Mesenchymal stem cell (in vitro differentiated cells and primary cell): Measurements from ENCODE around the gene TRIO.

Experiments
- DNase-seq: peaks from one replicate; pipeline ENCODE4 v3.0.0-alpha.2; 2013
- H2AFZ ChIP-seq: one replicate; pipeline ENCODE4 v1.6.1; 2013; ENCODE audit warnings: low read depth, mild to moderate bottlenecking, control low read depth, inconsistent platforms, low read length, moderate library complexity
- H2AK5ac ChIP-seq: 2 replicates; pipeline ENCODE4 v1.6.1; 2013; ENCODE audit warnings: low read length, moderate library complexity, mild to moderate bottlenecking, inconsistent platforms; ENCODE audit not compliant: severe bottlenecking
- H2BK120ac ChIP-seq: one replicate; pipeline ENCODE4 v1.6.1; 2013; ENCODE audit warnings: low read depth, mild to moderate bottlenecking, inconsistent platforms, low read length, moderate library complexity
- H2BK12ac ChIP-seq, 2 experiments: one replicate each; pipeline ENCODE4 v1.6.1; 2013; ENCODE audit warnings: inconsistent platforms in 2 of 2, low read length in 2 of 2, mild to moderate bottlenecking in 2 of 2, moderate library complexity in 2 of 2, control low read depth in 1 of 2
- H2BK15ac ChIP-seq: one replicate; pipeline ENCODE4 v1.6.1; 2013; ENCODE audit warnings: mild to moderate bottlenecking, low read depth, inconsistent platforms; ENCODE audit not compliant: poor library complexity, severe bottlenecking
- H2BK5ac ChIP-seq: 2 replicates; pipeline ENCODE4 v1.6.1; 2013; ENCODE audit warnings: low read depth, mild to moderate bottlenecking, low read length, control low read depth, inconsistent platforms; ENCODE audit not compliant: poor library complexity, severe bottlenecking
- H3K14ac ChIP-seq, 2 experiments: one replicate each; pipeline ENCODE4 v1.6.1; 2013; ENCODE audit warnings: inconsistent platforms in 2 of 2, low read length in 2 of 2, control low read depth in 1 of 2, mild to moderate bottlenecking in 1 of 2, moderate library complexity in 1 of 2
- H3K18ac ChIP-seq, 2 experiments: one replicate each; pipeline ENCODE4 v1.6.1; 2013; ENCODE audit warnings: inconsistent platforms in 2 of 2, low read length in 2 of 2, control low read depth in 1 of 2, low read depth in 1 of 2, mild to moderate bottlenecking in 1 of 2
- H3K23ac ChIP-seq, 2 experiments: one replicate each; pipeline ENCODE4 v1.6.1; 2013; ENCODE audit warnings: inconsistent platforms in 2 of 2, low read length in 2 of 2, mild to moderate bottlenecking in 2 of 2, moderate library complexity in 2 of 2, control low read depth in 1 of 2
- H3K27ac ChIP-seq: 2 replicates; pipeline ENCODE4 v1.5.1; 2013; ENCODE audit warnings: mild to moderate bottlenecking, moderate library complexity, low read length, control low read depth, inconsistent platforms; ENCODE audit not compliant: poor library complexity, severe bottlenecking
- H3K27me3 ChIP-seq, 2 experiments: 2 replicates each; pipeline versions ENCODE4 v1.6.1 to v1.7.0; 2013; ENCODE audit warnings: low read length in 2 of 2, mild to moderate bottlenecking in 2 of 2, moderate library complexity in 2 of 2, control low read depth in 1 of 2, inconsistent platforms in 1 of 2; ENCODE audit not compliant: control insufficient read depth in 1 of 2, insufficient read depth in 1 of 2
- H3K36me3 ChIP-seq, 2 experiments: 2 replicates each; pipeline versions ENCODE4 v1.6.1 to v1.7.0; 2013; ENCODE audit warnings: low read length in 2 of 2, control low read depth in 1 of 2, inconsistent platforms in 1 of 2, low read depth in 1 of 2, mild to moderate bottlenecking in 1 of 2; ENCODE audit not compliant: insufficient read depth in 2 of 2, control insufficient read depth in 1 of 2
- H3K4ac ChIP-seq, 2 experiments: one replicate each; pipeline ENCODE4 v1.6.1; 2013; ENCODE audit warnings: inconsistent platforms in 2 of 2, low read length in 2 of 2, mild to moderate bottlenecking in 2 of 2, moderate library complexity in 2 of 2, control low read depth in 1 of 2, low read depth in 1 of 2
- H3K4me1 ChIP-seq: 2 replicates; pipeline ENCODE4 v1.6.1; 2013; ENCODE audit warnings: low read depth, low read length, control low read depth; ENCODE audit not compliant: control insufficient read depth, insufficient read depth
- H3K4me2 ChIP-seq: 2 replicates; pipeline ENCODE4 v1.6.1; 2013; ENCODE audit warnings: low read length, mild to moderate bottlenecking, inconsistent platforms; ENCODE audit not compliant: poor library complexity, severe bottlenecking
- H3K4me3 ChIP-seq, 2 experiments: 2 replicates each; pipeline versions ENCODE4 v1.5.1 to v1.7.0; 2013; ENCODE audit warnings: low read length in 2 of 2, mild to moderate bottlenecking in 2 of 2, control low read depth in 1 of 2, low read depth in 1 of 2; ENCODE audit not compliant: insufficient read depth in 1 of 2
- H3K79me1 ChIP-seq: replicated peaks from 2 replicates; pipeline ENCODE4 v1.6.1; 2013; ENCODE audit warnings: mild to moderate bottlenecking, control low read depth, low read length, inconsistent platforms; ENCODE audit not compliant: poor library complexity, severe bottlenecking
- H3K9ac ChIP-seq: 2 replicates; pipeline ENCODE4 v1.7.0; 2013; ENCODE audit warnings: mild to moderate bottlenecking, low read length, moderate library complexity
- H3K9me3 ChIP-seq: 2 replicates; pipeline ENCODE4 v1.7.0; 2013; ENCODE audit warnings: mild to moderate bottlenecking, low read length; ENCODE audit not compliant: control insufficient read depth
- H4K8ac ChIP-seq: one replicate; pipeline ENCODE4 v1.6.1; 2013; ENCODE audit warnings: inconsistent platforms, mild to moderate bottlenecking, low read length, moderate library complexity
- H4K91ac ChIP-seq: one replicate; pipeline ENCODE4 v1.6.1; 2013; ENCODE audit warnings: mild to moderate bottlenecking, low read length, inconsistent platforms
- WGBS: methylation state at CpG from one replicate; pipeline ENCODE4 v1.1.7; 2013; ENCODE audit warnings: mixed read lengths; 5-methylcytosine and 5-hydroxymethylcytosine counted together

Gene TRIO

DNA sequence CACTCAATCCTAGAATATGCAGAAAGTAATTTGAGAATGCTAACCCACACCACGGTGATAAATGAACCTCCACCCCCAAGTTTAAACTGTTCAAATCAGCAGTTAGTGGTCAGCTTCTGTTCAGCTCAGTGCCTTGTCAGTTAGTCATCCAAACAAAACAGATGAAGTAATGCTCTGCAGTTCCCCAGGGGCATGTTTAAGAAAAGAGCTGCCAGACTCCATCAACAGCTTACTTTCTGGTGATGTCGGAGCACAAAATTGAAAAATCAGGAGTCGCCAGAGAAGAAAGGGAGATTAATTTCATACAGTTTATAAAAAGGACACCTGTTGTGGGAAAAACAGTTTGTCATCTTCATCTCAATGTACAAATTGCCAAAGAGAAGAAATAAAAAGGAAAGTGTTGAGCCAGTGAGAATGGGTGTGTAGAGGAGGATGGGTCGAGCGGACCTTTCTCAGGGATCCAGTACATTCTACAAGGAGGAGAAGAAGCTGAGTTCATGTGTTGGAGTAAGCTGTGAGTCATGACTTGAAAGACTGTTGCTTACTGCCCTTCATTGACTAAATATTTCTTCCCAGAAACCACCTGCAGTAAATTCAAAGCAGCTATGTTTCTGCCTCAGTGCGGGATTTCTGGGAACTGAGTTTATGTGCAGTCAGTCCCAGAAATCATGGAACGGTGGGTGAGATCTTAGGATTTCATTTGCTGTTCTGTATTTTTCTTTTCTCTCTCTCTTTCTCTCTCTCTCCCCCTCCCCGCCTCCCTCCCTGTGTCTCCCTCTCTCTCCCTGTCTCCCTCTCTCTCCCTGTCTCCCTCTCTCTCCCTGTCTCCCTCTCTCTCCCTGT is 13.7 kb downstream of the TRIO start:
- Histone ChIP-seq H3K14ac (no peak overlapping the region), H2BK5ac (peak overlapping the region; percentile 94), H3K18ac (peak overlapping the region; percentile 40 to 76), H3K36me3 (peaks cover 0 to 4% of the 10 kb centered on the region in 2 experiments), H4K8ac (peak overlapping the region; percentile 38), H3K79me1 (no peaks in the 10 kb centered on the region), H3K4ac (peak overlapping the region in 1 of 2 experiments; percentile 67), H2BK15ac (no peak overlapping the region), H2BK12ac (peak overlapping the region; percentile 15 to 19), H3K9me3 (no peaks in the 10 kb centered on the region), H3K27ac (peak overlapping the region; percentile 96), H3K23ac (no peak overlapping the region), H3K9ac (peak overlapping the region; percentile 86), H2BK120ac (peak overlapping the region; percentile 54), H2AK5ac (peak overlapping the region; percentile 79), H3K4me2 (peak overlapping the region; percentile 69), H3K27me3 (no peaks in the 10 kb centered on the region), H4K91ac (no peak overlapping the region), H3K4me1 (peaks cover 33% of the 10 kb centered on the region), H2AFZ (no peak overlapping the region), H3K4me3 (peak overlapping the region in 1 of 2 experiments; percentile 64)
- WGBS: 6% methylated on average over 5 of the region's 8 CpGs
- peak; percentile 99 for DNase-seq

DNA sequence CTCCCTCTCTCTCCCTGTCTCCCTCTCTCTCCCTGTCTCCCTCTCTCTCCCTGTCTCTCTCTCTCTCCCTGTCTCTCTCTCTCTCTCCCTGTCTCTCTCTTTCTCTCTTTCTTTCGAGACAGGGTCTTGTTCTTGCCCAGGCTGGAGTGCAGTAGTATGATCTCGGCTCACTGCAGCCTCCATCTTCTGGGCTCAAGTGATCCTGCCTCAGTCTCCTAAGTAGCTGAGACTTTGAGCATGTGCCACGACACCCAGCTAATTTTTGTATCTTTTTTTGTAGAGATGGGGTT is 14.3 kb downstream of the TRIO start:
- peak overlapping the region; percentile 86 for H3K9ac ChIP-seq
- no peaks in the 10 kb centered on the region for H3K27me3 ChIP-seq
- H4K8ac ChIP-seq: no peak overlapping the region
- peak overlapping the region; percentile 96 for H3K27ac ChIP-seq
- H3K23ac ChIP-seq: no peak overlapping the region
- peak overlapping the region; percentile 37 for H2AK5ac ChIP-seq
- H2AFZ ChIP-seq: no peak overlapping the region
- H2BK5ac ChIP-seq: peak overlapping the region; percentile 94
- H3K14ac ChIP-seq: no peak overlapping the region
- no peak overlapping the region for H4K91ac ChIP-seq
- peak overlapping the region; percentile 69 for H3K4me2 ChIP-seq
- H3K4me3 ChIP-seq: peak overlapping the region in 1 of 2 experiments; percentile 64
- peak overlapping the region in 1 of 2 experiments; percentile 32 for H3K4ac ChIP-seq
- H2BK120ac ChIP-seq: peak overlapping the region; percentile 54
- H3K18ac ChIP-seq: peak overlapping the region; percentile 37 to 76
- peaks cover 33% of the 10 kb centered on the region for H3K4me1 ChIP-seq
- no peaks in the 10 kb centered on the region for H3K79me1 ChIP-seq
- no peak for DNase-seq
- H2BK12ac ChIP-seq: peak overlapping the region; percentile 3 to 15
- H3K36me3 ChIP-seq: peaks cover 0 to 4% of the 10 kb centered on the region in 2 experiments
- no peaks in the 10 kb centered on the region for H3K9me3 ChIP-seq
- H2BK15ac ChIP-seq: no peak overlapping the region
- WGBS: 77% methylated on average over 3 of the region's 3 CpGs

DNA sequence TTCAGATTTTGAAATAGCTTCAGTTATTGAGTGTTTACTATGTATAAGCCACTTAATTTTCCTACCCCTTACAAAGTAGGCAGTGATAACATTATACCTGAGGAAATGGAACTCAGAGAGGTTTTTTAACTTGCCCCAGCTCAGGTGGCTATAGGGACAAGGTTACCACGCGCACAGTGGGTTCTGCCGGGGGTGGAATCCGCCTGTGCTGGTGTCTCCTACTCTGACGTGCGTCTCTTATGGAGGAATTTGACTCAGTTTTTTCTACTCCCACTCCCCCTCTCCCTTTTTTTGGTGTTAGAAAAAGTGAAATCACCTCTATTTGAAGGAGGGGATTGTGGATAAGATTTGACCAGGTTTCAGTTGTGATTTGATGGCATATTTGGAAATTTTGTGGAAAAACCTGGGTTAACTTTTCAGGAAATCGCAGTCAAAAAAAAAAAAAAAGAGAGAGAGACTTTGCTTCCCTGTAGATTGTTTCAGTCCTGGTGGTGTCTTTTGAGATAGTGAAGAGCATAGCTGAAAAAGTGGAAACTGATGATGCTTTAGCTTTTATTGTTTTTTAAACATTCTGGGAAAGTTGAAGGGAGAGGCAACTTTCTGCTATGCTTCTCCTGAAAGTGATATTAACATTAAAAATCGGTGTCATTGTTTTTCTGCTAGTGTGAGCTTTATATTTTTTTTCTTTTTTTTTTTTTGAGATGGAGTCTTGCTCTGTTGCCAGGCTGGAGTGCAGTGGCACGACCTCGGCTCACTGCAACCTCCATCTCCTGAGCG is 15.9 kb downstream of the TRIO start:
- WGBS: 86% methylated on average over 9 of the region's 11 CpGs
- Histone ChIP-seq H3K9me3 (peaks cover 3% of the 10 kb centered on the region), H3K4me1 (peaks cover 25% of the 10 kb centered on the region), H3K4me2 (no peak overlapping the region), H3K27me3 (no peaks in the 10 kb centered on the region), H3K4me3 (no peak overlapping the region), H2BK15ac (no peak overlapping the region), H2AK5ac (peak overlapping the region; percentile 53), H2BK12ac (no peak overlapping the region), H4K91ac (no peak overlapping the region), H4K8ac (no peak overlapping the region), H3K79me1 (no peaks in the 10 kb centered on the region), H3K9ac (no peak overlapping the region), H2BK5ac (no peak overlapping the region), H2AFZ (no peak overlapping the region), H3K36me3 (peaks cover 0 to 4% of the 10 kb centered on the region in 2 experiments), H3K18ac (no peak overlapping the region), H3K27ac (peak overlapping the region; percentile 45), H3K23ac (no peak overlapping the region), H3K14ac (no peak overlapping the region), H3K4ac (no peak overlapping the region), H2BK120ac (no peak overlapping the region)
- no peak for DNase-seq
